HG03175 (cell line): ENCODE results near the gene TMEM50A.
A peak's percentile ranks its signal among the peaks of the same experiment; 100 is the strongest.
"Not testable (repeated sequence)": the region's sequence is repeated elsewhere in the genome, so short reads cannot be mapped to it uniquely, and the experiment has no call there.

Experiments used
- ATAC-seq: cut with Tn5 transposase; IDR thresholded peaks from one replicate; pipeline ENCODE4 v1.9.1; 2021; ENCODE audit warnings: mild to moderate bottlenecking, moderate library complexity; ENCODE audit not compliant: unreplicated experiment

Gene TMEM50A

GRCh38 chr1:25338188-25338981 lies at the start of gene TMEM50A:
TSS of gene TMEM50A (plus strand) at chr1:25338334. CDS start at chr1:25340487, 2,153 bp downstream.
- peak; percentile 58 for ATAC-seq

GRCh38 chr1:25288573-25289101 lies 49.5 kb upstream of the TMEM50A start:
- not testable (repeated sequence) for ATAC-seq

- not testable (repeated sequence) for ATAC-seq
Measured at GRCh38 chr1:25290043-25290442, 48.1 kb upstream of the TMEM50A start.

- ATAC-seq, result not testable (repeated sequence)
Measured at GRCh38 chr1:25293426-25293825, 44.7 kb upstream of the TMEM50A start.

GRCh38 chr1:25294889-25295826 lies 43.0 kb upstream of the TMEM50A start:
- ATAC-seq, result not testable (repeated sequence)

- ATAC-seq, result not testable (repeated sequence)
Measured at GRCh38 chr1:25296501-25296900, 41.6 kb upstream of the TMEM50A start.

- not testable (repeated sequence) for ATAC-seq
Measured at GRCh38 chr1:25300729-25301128, 37.4 kb upstream of the TMEM50A start.

- not testable (repeated sequence) for ATAC-seq
Measured at GRCh38 chr1:25302330-25302729, 35.8 kb upstream of the TMEM50A start.

- not testable (repeated sequence) for ATAC-seq
Measured at GRCh38 chr1:25304936-25305335, 33.2 kb upstream of the TMEM50A start.

- not testable (repeated sequence) for ATAC-seq
Measured at GRCh38 chr1:25308168-25308567, 30.0 kb upstream of the TMEM50A start.

- ATAC-seq, result not testable (repeated sequence)
Measured at GRCh38 chr1:25309085-25309484, 29.0 kb upstream of the TMEM50A start.

- not testable (repeated sequence) for ATAC-seq
Measured at GRCh38 chr1:25309486-25309885, 28.6 kb upstream of the TMEM50A start.

GRCh38 chr1:25312806-25313470 lies 25.2 kb upstream of the TMEM50A start:
- not testable (repeated sequence) for ATAC-seq

- not testable (repeated sequence) for ATAC-seq
Measured at GRCh38 chr1:25320314-25320938, 17.7 kb upstream of the TMEM50A start.

- ATAC-seq, result not testable (repeated sequence)
Measured at GRCh38 chr1:25322127-25322526, 16.0 kb upstream of the TMEM50A start.

- not testable (repeated sequence) for ATAC-seq
Measured at GRCh38 chr1:25324407-25324806, 13.7 kb upstream of the TMEM50A start.

- ATAC-seq, result not testable (repeated sequence)
Measured at GRCh38 chr1:25327864-25328790, 10.0 kb upstream of the TMEM50A start.

- ATAC-seq, result not testable (repeated sequence)
Measured at GRCh38 chr1:25328791-25329185, 9.3 kb upstream of the TMEM50A start.

GRCh38 chr1:25329336-25329735 lies 8.8 kb upstream of the TMEM50A start:
- not testable (repeated sequence) for ATAC-seq
